BJ (cell line): Measurements from ENCODE around the gene ACADVL. TPM values are rescaled to one million over a fixed set of nuclear protein-coding genes. Genes with fewer than 3 reads are reported as not detected.
"Not testable (repeated sequence)": the region's sequence is repeated elsewhere in the genome, so short reads cannot be mapped to it uniquely, and the experiment has no call there.

Experiments
- CTCF ChIA-PET: fragments of 350-600 bp; formaldehyde crosslinking; extraction: SDS; loops from one replicate; lab custom pipeline; 2021; ENCODE audit warnings: antibody characterized with exemption, inconsistent platforms; lab: Yijun Ruan, JAX
- POLR2A ChIA-PET: fragments of 300-600 bp; sonication (Branson Sonifier 250); formaldehyde crosslinking; extraction: SDS; loops from one replicate; lab custom pipeline; 2021; ENCODE audit warnings: antibody characterized with exemption; lab: Charles Lee
- DNase-seq: peaks from one replicate; pipeline ENCODE4 v3.0.0-alpha.2; 2011; ENCODE audit warnings: low read depth
- H3K27me3 ChIP-seq: 2 replicates; pipeline ENCODE4 v1.6.0; 2011; ENCODE audit warnings: low read length; ENCODE audit not compliant: control insufficient read depth, insufficient read depth
- H3K36me3 ChIP-seq: 2 replicates; pipeline ENCODE4 v1.5.1; 2011; ENCODE audit warnings: low read length; ENCODE audit not compliant: control insufficient read depth, insufficient read depth
- H3K4me3 ChIP-seq: 2 replicates; pipeline ENCODE4 v1.5.1; 2011; ENCODE audit warnings: low read depth, mild to moderate bottlenecking, control low read depth, low read length
- polyA plus RNA-seq: library from polyadenylated mRNA; depleted of rRNA; stranded (reverse); fragments of >200 nt; gene quantifications from 2 replicates; pipeline ENCODE4 v1.2.3, GENCODE V29; 2011
- TF ChIP-seq, protein P1 (sequence below): IDR thresholded peaks from 2 replicates; pipeline ENCODE4 v1.5.1; 2011; ENCODE audit warnings: low read depth, mild to moderate bottlenecking, control low read depth, inconsistent platforms, low read length, moderate library complexity; ENCODE audit not compliant: insufficient read depth

Gene ACADVL
- polyA plus RNA-seq, 1 experiment, result 517 TPM

DNA sequence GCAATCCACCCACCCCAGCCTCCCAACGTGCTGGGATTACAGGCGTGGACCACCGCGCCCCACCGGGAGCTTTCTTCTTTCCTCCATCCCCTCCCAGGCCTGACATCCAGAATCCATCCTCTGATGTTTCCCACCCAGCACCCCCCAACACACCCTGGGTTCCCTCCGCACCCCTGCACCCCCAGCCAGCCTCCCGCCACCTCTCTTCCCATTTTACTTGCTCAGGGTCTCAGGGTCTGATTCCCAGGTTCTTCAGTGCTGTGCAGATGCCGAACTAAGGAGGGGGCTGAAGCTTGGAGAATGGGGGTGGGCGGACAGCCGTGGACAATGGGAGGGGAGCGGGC lies 40.8 kb upstream of the ACADVL start:
- H3K36me3 ChIP-seq, result no peaks in the 10 kb centered on the region
- no peaks in the 10 kb centered on the region for H3K27me3 ChIP-seq
- TF ChIP-seq, protein P1, sequence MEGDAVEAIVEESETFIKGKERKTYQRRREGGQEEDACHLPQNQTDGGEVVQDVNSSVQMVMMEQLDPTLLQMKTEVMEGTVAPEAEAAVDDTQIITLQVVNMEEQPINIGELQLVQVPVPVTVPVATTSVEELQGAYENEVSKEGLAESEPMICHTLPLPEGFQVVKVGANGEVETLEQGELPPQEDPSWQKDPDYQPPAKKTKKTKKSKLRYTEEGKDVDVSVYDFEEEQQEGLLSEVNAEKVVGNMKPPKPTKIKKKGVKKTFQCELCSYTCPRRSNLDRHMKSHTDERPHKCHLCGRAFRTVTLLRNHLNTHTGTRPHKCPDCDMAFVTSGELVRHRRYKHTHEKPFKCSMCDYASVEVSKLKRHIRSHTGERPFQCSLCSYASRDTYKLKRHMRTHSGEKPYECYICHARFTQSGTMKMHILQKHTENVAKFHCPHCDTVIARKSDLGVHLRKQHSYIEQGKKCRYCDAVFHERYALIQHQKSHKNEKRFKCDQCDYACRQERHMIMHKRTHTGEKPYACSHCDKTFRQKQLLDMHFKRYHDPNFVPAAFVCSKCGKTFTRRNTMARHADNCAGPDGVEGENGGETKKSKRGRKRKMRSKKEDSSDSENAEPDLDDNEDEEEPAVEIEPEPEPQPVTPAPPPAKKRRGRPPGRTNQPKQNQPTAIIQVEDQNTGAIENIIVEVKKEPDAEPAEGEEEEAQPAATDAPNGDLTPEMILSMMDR, result no peak
- H3K4me3 ChIP-seq, result no peak overlapping the region
- ChIA-PET POLR2A (no interaction called here), CTCF (interaction anchor here (1.0 to 2.6 kb wide), 5 partner anchors 20 to 264 kb away, joined by 3 to 39 read pairs (median 5); no protein-coding TSS in a partner anchor)
- DNase-seq, result no peak

DNA sequence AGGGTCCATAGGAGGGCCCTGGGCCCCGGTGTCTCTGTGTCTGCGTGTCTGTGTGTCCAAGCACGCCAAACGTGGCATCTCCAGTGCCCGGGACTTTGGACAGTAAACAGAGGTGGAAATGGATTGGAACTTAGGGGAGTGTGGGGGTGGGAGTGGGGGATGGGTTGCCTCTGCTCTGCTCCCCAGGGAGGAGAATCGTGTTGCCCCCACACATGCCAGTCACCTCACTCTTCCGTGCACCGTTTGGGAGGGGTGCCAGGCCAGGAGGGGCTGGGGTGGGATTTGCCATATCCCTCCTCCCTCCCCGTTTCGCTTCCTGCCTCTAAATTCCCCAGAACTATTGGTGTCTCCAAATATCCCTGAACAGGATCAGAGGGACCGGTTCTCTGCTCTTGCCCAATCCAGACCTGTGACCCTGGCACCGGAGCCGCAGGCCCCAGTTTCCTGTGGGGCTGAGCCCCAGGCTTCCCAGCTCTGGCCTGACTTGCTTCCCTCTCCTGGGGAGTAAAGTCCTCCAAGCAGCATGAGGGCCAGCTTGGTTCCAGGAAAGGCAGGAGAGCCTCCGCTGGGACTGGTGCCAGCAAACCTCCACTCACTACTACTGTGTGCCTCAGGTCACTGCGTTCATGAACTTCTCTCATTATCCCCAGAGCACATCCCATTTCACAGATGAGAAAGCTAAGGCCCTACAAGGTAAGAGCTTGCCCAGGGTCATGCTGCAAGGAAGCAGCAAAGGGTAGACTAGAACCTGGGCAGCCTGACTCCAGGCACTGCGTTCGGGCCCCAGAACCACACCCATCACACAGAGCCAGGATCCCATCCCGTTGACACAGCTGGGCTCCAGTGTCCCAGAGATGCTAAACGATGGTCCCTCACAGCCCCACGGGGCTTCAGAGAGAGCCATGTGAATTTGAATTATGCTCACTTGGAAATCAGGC lies 40.2 kb upstream of the ACADVL start, which contains the start of gene ASGR1:
ASGR1 (minus strand) TSS at position 54 of the 938 bp plus-strand sequence. CDS start 807 bp downstream, outside the sequence.
- Histone ChIP-seq H3K36me3 (no peaks in the 10 kb centered on the region), H3K27me3 (no peaks in the 10 kb centered on the region), H3K4me3 (peak within 1 kb of the TSS; percentile 54; the same call in 1 of the 2 replicates)
- CTCF ChIA-PET, result interaction anchor here (2.0 to 2.1 kb wide), 2 partner anchors 43 to 265 kb away, joined by 5 read pairs; no protein-coding TSS in a partner anchor
- TF ChIP-seq, protein P1, result no peak
- POLR2A ChIA-PET, result no interaction called here
- no peak for DNase-seq

DNA sequence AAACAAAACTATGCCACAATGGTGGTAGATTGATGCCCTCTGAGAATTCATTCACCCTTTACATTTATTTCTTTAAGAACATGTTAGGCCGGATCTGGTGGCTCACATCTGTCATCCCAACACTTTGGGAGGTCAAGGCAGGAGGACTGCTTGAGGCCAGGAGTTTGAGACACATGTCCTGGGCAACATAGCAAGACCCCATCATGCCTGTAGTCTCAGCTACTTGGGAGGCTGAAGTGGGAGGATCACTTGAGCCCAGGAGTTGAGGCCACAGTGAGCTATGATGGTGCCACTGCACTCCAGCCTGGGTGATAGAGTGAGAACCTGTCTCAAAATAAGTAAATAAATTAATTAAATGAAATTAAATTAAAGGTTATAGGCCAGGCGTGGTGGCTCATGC lies 37.6 kb upstream of the ACADVL start:
- H3K27me3 ChIP-seq, H3K4me3 ChIP-seq, POLR2A ChIA-PET, H3K36me3 ChIP-seq, DNase-seq: not testable (repeated sequence)
- CTCF ChIA-PET, result interaction anchor here (1.9 kb wide), 1 partner anchor 46 kb away, joined by 6 read pairs; no protein-coding TSS in a partner anchor

DNA sequence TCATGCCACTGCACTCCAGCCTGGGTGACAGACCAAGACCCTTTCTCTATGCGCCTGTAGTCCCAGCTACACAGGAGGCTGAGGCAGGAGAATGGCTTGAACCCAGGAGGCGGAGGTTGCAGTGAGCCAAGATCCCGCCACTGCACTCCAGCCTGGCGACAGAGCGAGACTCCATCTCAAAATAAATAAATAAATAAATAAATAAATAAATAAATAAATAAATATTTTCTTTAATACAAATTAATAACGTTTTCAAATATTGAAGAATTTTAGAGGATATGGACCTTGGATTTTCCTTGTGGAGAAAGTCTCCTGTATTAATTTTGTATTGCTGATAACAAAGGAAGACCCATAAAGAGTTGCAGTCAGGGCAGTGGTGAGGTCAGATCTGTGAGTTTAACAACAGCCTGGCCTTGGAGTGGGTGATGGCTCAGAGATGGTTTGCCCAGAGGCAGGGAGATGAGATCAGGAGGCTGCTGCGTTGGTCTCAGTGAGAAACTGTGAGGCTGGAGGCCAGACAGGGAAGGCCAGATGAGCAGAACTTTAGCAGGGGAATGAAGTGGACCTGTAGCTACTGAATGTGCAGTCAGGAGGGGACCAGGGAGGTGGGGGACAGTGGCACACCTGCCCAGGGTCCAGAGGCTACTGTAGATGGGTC lies 36.2 kb upstream of the ACADVL start:
- Histone ChIP-seq H3K27me3 (no peaks in the 10 kb centered on the region), H3K36me3 (peaks cover 2% of the 10 kb centered on the region; the same call in 1 of the 2 replicates), H3K4me3 (no peak overlapping the region)
- CTCF ChIA-PET, result interaction anchor here (1.3 to 1.9 kb wide), 2 partner anchors 47 to 131 kb away, joined by 3 to 6 read pairs; no protein-coding TSS in a partner anchor
- DNase-seq, result no peak
- POLR2A ChIA-PET, result no interaction called here
- TF ChIP-seq, protein P1, result no peak

DNA sequence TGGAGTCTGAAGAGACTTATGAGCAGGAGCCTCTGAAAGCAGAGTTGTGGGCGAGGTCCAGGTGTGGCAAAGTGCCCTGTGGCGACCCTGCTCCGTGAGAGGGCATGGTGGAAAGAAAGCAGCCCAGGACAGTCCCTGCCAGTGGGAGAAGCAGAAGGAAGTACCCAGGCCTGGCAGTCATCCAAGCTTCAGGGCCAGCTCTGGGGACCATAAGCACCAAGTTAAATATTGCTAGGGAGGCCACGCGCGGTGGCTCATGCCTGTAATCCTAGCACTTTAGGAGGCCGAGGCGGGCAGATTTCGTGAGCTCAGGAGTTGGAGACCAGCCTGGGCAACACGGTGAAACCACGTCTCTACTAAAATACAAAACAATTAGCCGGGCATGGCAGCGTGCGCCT lies 35.6 kb upstream of the ACADVL start:
- ChIA-PET CTCF (interaction anchor here (0.9 kb wide), 1 partner anchor 15 kb away, joined by 5 read pairs; no protein-coding TSS in a partner anchor), POLR2A (no interaction called here)
- Histone ChIP-seq H3K4me3 (no peak overlapping the region), H3K27me3 (no peaks in the 10 kb centered on the region), H3K36me3 (peaks cover 2% of the 10 kb centered on the region; the same call in 1 of the 2 replicates)
- no peak for DNase-seq
- TF ChIP-seq, protein P1, result no peak
